ENCODE results near the gene ZNF575.

Gene ZNF575

GRCh38 chr19:43582495-43582894 is 49.5 kb downstream of the ZNF575 start:
- H3K4me3 ChIP-seq (ENCODE audit: low read depth, low read length) = no peak overlapping the region
- no peak for DNase-seq (ENCODE audit: low read depth)
- TF ChIP-seq MYC (IDR thresholded peaks at IDR 0.05; ENCODE audit: low read depth, low read length) = no peak
- TF ChIP-seq CTCF (IDR thresholded peaks at IDR 0.05; ENCODE audit: low read depth, low read length) = no peak
- TF ChIP-seq MAX (IDR thresholded peaks at IDR 0.05; ENCODE audit: low read depth, low read length) = no peak

- H3K4me3 ChIP-seq (ENCODE audit: low read depth, low read length) = no peak overlapping the region
- TF ChIP-seq CTCF (IDR thresholded peaks at IDR 0.05; ENCODE audit: low read depth, low read length) = no peak
- DNase-seq (ENCODE audit: low read depth) = no peak
Measured at GRCh38 chr19:43584484-43584883, 51.5 kb downstream of the ZNF575 start.

All from NB4 (cell line).